Stimulated activated memory B cell treated with anti-CD40 and anti-IgM and Interleukin-4, amounts not matched to agents 10 μg/mL and 1 μg/mL and 100 μg/mL, for 72 hours (primary cell): ENCODE data around the gene ZNF74.
A peak's percentile ranks its signal among the peaks of the same experiment; 100 is the strongest.
"Not testable (repeated sequence)": the region's sequence is repeated elsewhere in the genome, so short reads cannot be mapped to it uniquely, and the experiment has no call there.

Source experiments
- ATAC-seq: fragments of 150-1000 bp; cut with Tn5 transposase; 2 replicates; pipeline ENCODE4 v1.10.0; 2021
- H3K27ac Mint-ChIP-seq: one replicate; pipeline ENCODE4 v1.8.0; 2022; ENCODE audit warnings: mild to moderate bottlenecking, mixed read lengths
- H3K27me3 Mint-ChIP-seq: one replicate; pipeline ENCODE4 v1.8.0; 2022; ENCODE audit warnings: mixed read lengths
- H3K36me3 Mint-ChIP-seq: one replicate; pipeline ENCODE4 v1.8.0; 2022; ENCODE audit warnings: mixed read lengths
- H3K4me1 Mint-ChIP-seq: one replicate; pipeline ENCODE4 v1.8.0; 2022; ENCODE audit warnings: mixed read lengths
- H3K4me3 Mint-ChIP-seq: one replicate; pipeline ENCODE4 v1.8.0; 2022; ENCODE audit warnings: mild to moderate bottlenecking, moderate library complexity, mixed read lengths
- H3K9me3 Mint-ChIP-seq: one replicate; pipeline ENCODE4 v1.8.0; 2022; ENCODE audit warnings: mixed read lengths

Gene ZNF74

DNA sequence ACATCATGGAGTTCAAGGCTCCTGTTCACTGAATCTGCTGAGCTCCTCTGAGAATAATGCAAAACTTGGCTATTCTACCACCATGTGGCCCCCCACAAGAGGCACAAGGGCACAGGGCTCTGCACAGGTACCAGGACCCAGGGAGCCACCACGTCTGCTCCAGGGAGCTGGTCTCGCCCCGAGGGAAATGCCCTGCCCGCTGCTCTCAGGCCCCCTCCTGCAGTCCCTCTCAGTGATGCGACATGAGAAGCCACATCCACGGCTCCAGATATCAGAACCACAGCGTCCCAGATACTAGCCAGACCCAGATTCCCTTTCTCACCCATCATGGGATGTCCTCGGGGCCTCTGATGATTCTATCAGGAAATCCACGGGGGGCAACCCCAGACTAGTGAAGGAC lies 27.1 kb upstream of the ZNF74 start:
- H3K4me3 Mint-ChIP-seq, ATAC-seq, H3K9me3 Mint-ChIP-seq, H3K4me1 Mint-ChIP-seq, H3K36me3 Mint-ChIP-seq, H3K27ac Mint-ChIP-seq: not testable (repeated sequence)
- H3K27me3 Mint-ChIP-seq, result peaks cover 45% of the 10 kb centered on the region

DNA sequence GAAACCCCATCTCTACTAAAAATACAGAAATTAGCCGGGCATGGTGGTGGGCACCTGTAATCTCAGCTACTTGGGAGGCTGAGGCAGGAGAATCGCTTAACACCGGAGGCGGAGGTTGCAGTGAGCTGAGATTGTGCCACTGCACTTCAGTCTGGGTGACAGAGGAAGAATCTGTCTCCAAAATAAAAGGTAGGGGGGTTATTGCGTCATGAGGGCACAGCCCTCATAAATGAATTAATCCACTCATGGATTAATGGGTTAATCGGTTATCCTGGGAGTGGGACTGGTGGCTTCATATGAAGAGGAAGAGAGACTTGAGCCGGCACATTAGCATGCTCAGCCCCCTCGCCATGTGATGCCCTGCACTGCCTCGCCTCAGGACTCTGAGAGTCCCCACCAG lies 25.1 kb upstream of the ZNF74 start:
- peaks cover 44% of the 10 kb centered on the region for H3K27me3 Mint-ChIP-seq
- H3K27ac Mint-ChIP-seq, H3K36me3 Mint-ChIP-seq, H3K9me3 Mint-ChIP-seq, ATAC-seq, H3K4me3 Mint-ChIP-seq, H3K4me1 Mint-ChIP-seq: not testable (repeated sequence)

DNA sequence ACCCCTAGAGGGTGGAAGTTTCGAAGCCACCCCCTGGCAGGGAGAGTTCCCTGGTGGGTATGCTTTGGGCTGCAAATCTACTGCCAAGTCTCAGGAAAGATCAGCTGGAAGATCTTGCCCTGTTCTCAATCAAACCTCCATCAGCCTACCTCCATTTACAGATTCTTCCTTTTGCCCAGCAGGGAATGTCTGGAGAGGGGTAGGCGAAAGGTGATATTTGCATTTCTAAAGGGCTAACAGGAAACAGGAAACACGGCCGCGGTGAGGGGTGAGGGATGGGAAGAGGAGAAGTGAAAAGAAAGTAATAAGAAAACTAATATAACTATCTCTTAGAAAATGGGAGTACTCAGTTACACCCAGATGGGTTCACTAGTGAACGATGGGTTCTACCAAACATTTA lies 22.3 kb upstream of the ZNF74 start:
- not testable (repeated sequence) for H3K4me1 Mint-ChIP-seq, ATAC-seq, H3K4me3 Mint-ChIP-seq, H3K27ac Mint-ChIP-seq, H3K9me3 Mint-ChIP-seq, H3K36me3 Mint-ChIP-seq
- H3K27me3 Mint-ChIP-seq, result peaks cover 42% of the 10 kb centered on the region

DNA sequence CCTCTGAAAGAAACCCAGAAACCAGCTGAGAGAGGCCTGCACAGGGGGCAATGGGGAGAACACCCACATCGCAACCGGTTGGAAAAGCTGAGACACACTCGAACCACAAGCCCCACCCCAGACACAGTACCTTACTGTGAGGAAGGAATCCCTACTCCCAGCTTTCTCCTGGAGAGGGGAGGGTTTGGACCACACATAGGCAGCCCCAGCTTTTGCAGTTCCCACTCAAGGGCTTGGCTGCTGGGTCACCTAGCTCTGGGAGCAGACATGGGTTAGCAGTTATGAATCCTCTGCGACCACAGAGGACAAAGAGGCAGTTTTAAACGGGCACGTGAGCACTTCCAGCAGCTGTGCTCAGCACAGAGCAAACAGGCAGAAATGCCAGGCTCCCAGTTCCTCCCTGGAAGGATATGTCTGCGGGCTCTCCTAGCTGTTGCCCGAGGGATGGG lies 21.5 kb upstream of the ZNF74 start:
- peaks cover 35% of the 10 kb centered on the region for H3K27me3 Mint-ChIP-seq
- H3K9me3 Mint-ChIP-seq, H3K4me3 Mint-ChIP-seq, H3K27ac Mint-ChIP-seq, H3K36me3 Mint-ChIP-seq, H3K4me1 Mint-ChIP-seq: not testable (repeated sequence)
- peak; percentile 34 for ATAC-seq

DNA sequence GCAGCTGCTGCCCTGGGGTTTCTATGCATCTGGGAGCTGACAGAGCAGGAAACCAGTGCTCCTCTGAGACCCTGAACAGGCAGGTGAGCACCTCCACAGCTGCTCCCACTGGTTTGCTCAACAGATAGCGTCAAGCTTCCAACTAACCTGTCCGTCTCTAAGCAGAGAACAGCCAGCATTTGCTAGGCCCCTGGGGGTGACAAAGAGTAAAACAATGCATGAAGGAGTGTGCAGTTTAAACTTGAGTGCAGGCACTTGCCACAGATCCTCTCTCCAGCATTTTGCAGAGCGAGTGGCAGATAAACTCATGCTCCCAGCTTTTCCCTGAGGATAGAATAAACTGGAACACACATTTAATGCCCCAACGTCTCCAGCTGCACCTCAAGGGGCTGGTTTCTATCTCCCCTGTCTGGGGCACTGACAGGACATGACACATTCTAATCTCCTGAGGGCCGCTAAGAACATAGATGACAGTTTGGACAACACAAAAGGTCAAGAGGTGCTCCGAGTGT lies 20.7 kb upstream of the ZNF74 start:
- peaks cover 27% of the 10 kb centered on the region for H3K27me3 Mint-ChIP-seq
- not testable (repeated sequence) for H3K27ac Mint-ChIP-seq, H3K36me3 Mint-ChIP-seq, H3K4me1 Mint-ChIP-seq, H3K4me3 Mint-ChIP-seq, H3K9me3 Mint-ChIP-seq
- peak; percentile 27 for ATAC-seq

DNA sequence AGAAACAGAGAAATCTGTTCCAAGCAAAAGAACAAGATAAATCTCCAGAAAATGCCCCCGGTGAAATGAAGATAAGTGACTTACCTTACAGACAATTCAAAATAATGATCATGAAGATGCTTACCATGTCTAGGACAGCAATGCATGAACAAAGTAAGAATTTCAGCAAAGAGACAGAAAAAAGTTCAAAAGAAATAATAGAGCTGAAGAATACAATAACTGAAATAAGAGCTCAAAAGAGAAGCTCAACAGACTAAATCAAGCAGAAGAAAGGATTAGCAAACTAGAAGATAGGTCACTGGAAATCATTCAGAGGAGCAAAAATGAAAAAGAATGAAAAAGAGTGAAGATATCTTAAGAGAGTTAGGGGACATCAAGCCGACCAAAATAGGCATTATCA lies 19.8 kb upstream of the ZNF74 start:
- H3K4me1 Mint-ChIP-seq, H3K36me3 Mint-ChIP-seq, H3K9me3 Mint-ChIP-seq, H3K4me3 Mint-ChIP-seq, ATAC-seq, H3K27ac Mint-ChIP-seq: not testable (repeated sequence)
- peaks cover 18% of the 10 kb centered on the region for H3K27me3 Mint-ChIP-seq

DNA sequence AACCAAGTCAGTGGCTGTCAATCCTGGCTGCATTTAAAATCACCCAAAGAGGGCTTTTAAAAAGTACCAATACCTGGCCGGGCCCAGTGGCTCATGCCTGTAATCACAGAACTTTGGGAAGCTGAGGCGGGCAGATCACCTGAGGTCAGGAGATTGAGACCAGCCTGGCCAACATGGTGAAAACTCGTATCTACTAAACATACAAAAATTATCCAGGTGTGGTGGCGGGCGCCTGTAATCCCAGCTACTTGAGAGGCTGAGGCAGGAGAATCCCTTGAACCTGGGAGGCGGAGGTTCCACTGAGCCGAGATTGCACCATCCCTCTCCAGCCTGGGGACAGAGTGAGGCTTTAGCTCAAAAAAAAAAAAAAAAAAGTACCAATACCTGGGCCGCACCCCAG lies 17.7 kb upstream of the ZNF74 start:
- H3K27ac Mint-ChIP-seq, H3K36me3 Mint-ChIP-seq, H3K4me3 Mint-ChIP-seq, H3K9me3 Mint-ChIP-seq, ATAC-seq, H3K4me1 Mint-ChIP-seq: not testable (repeated sequence)
- H3K27me3 Mint-ChIP-seq, result peaks cover 14% of the 10 kb centered on the region

DNA sequence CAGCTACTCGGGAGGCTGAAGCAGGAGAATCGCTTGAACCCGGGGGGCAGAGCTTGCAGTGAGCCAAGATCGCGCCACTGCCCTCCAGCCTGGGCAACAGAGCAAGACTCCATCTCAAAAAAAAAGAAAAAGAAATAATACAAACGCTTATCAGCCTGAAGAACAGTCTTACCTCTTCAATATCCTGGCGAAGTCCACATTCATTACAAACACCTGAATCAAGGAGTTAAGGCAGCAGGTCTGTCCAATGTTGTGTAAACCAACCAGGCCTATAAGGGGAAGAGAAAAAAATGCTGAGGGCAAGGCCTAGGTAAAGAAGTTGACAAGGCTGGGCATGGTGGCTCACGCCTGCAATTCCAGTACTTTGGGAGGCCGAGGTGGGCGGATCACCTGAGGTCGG lies 17.0 kb upstream of the ZNF74 start:
- not testable (repeated sequence) for ATAC-seq, H3K4me1 Mint-ChIP-seq, H3K27ac Mint-ChIP-seq, H3K4me3 Mint-ChIP-seq, H3K9me3 Mint-ChIP-seq, H3K36me3 Mint-ChIP-seq
- H3K27me3 Mint-ChIP-seq, result peaks cover 14% of the 10 kb centered on the region

DNA sequence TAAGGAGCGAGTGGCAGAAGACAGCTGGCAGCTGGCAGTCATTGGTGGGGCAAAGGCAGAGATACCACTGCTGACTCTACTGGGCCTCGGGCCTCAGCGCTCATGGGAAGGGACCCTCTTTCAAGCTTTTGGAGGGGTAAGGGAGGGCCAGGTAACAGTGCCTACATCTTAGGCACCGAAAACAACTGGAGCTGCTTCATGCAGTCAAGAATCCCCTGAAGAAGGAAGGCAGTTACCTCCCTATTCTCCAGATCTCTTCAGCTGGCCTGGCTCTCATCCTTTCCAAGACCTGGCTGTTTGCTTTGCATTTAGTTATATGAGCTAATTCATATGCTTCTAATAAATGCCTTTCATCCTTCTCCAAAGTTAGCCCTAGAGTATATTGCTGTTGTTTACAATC lies 15.8 kb upstream of the ZNF74 start:
- Mint-ChIP-seq H3K36me3 (peaks cover 5% of the 10 kb centered on the region), H3K27me3 (peaks cover 14% of the 10 kb centered on the region), H3K4me1 (no peaks in the 10 kb centered on the region), H3K9me3 (peaks cover 2% of the 10 kb centered on the region), H3K4me3 (no peak overlapping the region), H3K27ac (no peak overlapping the region)
- no peak for ATAC-seq

DNA sequence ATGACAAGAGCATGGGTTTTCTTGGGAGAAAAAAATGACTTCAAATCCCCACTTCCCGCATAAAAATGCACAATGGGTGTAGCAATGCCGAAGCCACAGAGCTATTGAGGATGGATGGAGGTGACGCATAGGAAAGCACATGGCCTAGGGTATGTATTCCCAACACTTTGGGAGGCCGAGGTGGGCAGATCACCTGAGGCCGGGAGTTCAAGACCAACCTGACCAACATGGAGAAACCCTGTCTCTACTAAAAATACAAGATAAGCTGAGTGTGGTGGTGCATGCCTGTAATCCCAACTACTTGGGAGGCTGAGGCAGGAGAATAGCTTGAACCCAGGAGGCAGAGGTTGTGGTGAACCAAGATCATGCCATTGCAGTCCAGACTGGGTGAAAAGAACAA lies 15.3 kb upstream of the ZNF74 start:
- not testable (repeated sequence) for H3K27ac Mint-ChIP-seq, H3K9me3 Mint-ChIP-seq

DNA sequence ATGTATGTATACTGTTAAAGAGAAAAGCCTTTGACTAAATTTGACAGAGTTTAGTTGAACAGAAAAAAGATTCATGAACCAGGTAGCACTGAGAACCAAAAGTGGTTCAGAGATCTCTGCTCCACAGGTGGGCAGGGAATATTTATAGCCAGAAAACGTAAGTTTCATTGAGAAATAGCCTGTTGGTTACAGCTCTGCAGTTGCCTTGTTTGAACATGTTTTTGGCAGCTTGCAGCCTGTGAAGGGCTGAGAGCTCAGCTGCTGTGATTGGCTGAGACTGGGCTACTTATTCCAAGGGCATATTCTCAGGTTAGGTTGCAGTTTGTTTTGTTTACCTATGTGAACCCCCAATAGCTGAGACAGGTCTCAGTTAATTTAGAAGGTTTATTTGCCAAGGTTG lies 13.5 kb upstream of the ZNF74 start:
- H3K27ac Mint-ChIP-seq, result no peak overlapping the region
- ATAC-seq, result no peak
- no peaks in the 10 kb centered on the region for H3K4me1 Mint-ChIP-seq
- H3K27me3 Mint-ChIP-seq, result no peaks in the 10 kb centered on the region
- H3K4me3 Mint-ChIP-seq, result no peak overlapping the region
- H3K9me3 Mint-ChIP-seq, result no peaks in the 10 kb centered on the region
- H3K36me3 Mint-ChIP-seq, result no peaks in the 10 kb centered on the region

More for the DNA sequence above, 15.3 kb upstream of the ZNF74 start:
- not testable (repeated sequence) for H3K4me1 Mint-ChIP-seq, ATAC-seq, H3K36me3 Mint-ChIP-seq, H3K27me3 Mint-ChIP-seq, H3K4me3 Mint-ChIP-seq

DNA sequence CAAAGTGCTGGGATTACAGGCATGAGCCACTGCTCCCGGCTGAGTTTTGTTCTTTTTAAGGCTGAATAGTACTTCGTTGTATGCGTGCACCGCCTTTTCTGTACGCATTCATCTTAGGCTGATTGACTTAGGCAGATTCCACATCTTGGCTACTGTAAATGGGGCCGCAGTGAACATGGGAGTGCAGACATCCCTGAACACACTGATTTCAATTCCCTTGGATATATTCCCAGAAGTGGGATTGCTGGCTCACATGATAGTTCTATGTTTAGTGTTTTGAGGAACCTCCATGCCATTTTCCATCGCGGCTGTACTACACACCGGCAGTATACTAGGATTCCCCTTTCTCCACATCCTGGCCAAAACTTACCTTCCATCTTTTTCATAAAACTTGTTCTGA lies 10.4 kb upstream of the ZNF74 start:
- no peak for ATAC-seq
- Mint-ChIP-seq H3K9me3 (no peaks in the 10 kb centered on the region), H3K36me3 (no peaks in the 10 kb centered on the region), H3K27me3 (peaks cover 12% of the 10 kb centered on the region), H3K27ac (no peak overlapping the region), H3K4me1 (no peaks in the 10 kb centered on the region), H3K4me3 (no peak overlapping the region)

DNA sequence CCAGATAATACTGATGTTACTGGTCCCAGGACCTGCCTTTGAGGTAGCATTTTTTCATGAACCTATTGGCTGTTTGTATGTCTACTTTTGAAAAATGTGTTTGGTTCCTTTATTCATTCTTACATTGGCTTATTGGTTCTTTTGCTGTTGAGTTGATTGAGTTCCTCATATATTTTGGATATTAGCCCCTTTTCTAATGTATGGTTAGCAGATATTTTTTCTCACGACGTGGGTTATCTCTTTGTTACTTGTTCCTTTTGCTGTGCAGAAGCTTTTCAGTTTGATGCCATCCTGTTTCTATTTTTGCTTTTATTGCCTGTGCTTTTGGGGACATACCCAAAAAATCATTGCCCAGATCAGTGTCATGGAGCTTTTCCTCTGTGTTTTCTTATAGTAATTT lies 9.8 kb upstream of the ZNF74 start:
- Mint-ChIP-seq H3K36me3 (no peaks in the 10 kb centered on the region), H3K27me3 (peaks cover 12% of the 10 kb centered on the region), H3K4me3 (no peak overlapping the region), H3K9me3 (peaks cover 2% of the 10 kb centered on the region), H3K4me1 (no peaks in the 10 kb centered on the region), H3K27ac (no peak overlapping the region)
- no peak for ATAC-seq

DNA sequence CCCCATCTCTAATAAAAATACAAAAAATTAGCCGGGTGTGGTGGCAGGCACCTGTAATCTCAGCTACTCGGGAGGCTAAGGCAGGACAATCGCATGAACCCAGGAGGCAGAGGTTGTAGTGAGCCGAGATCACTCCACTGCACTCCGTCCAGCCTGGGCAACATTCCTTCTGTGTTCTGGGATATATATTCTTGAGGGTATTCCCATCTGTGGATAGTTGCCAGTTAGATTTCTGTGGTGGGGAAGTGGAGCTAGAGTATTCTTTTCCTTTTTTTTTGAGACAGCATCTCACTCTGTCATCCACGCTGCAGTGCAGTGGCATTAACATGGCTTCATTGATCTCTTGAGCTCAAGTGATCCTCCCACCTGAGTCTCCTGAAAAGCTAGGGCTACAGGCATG lies 9.1 kb upstream of the ZNF74 start:
- H3K36me3 Mint-ChIP-seq, result no peaks in the 10 kb centered on the region
- H3K27me3 Mint-ChIP-seq, result peaks cover 12% of the 10 kb centered on the region
- ATAC-seq, result no peak
- peaks cover 2% of the 10 kb centered on the region for H3K9me3 Mint-ChIP-seq
- no peaks in the 10 kb centered on the region for H3K4me1 Mint-ChIP-seq
- no peak overlapping the region for H3K27ac Mint-ChIP-seq
- H3K4me3 Mint-ChIP-seq, result no peak overlapping the region

DNA sequence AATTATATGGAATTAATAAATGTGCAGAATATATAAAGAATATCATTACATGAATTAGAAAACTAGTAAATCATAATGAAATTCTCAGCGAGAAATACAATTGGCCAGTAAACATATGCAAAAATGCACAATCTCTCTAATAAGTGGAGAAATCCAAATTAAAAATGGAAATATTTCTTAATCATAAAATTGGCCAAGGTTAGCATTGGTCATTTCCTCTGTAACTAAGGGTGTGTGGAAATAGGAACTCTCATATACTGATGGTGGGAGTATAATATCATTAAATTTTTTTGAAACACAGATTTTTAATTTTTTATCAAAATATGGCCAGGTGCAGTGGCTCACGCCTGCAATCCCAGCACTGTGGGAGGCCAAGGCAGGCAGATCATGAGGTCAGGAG lies 7.6 kb upstream of the ZNF74 start:
- H3K4me1 Mint-ChIP-seq, result no peaks in the 10 kb centered on the region
- no peak overlapping the region for H3K4me3 Mint-ChIP-seq
- peaks cover 12% of the 10 kb centered on the region for H3K27me3 Mint-ChIP-seq
- no peaks in the 10 kb centered on the region for H3K36me3 Mint-ChIP-seq
- no peak for ATAC-seq
- H3K27ac Mint-ChIP-seq, result no peak overlapping the region
- H3K9me3 Mint-ChIP-seq, result peaks cover 2% of the 10 kb centered on the region

DNA sequence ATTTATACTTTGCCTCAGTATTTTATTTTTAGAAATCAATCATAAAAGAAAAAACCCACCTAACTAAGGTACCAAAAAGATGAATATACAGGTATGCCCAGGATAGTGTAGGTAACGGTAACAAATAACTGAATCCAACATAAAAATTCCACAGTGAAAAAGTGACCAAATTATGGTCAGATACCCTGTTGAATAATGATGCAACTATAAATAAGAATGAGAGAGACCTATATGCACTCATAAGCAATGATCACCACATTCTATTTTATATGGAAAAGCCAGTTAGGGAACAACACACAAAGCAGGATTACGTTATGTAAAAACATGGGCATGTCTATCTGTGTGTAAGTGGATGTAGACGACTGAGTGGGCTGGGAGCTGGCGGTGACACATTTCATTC lies 7.0 kb upstream of the ZNF74 start:
- peaks cover 2% of the 10 kb centered on the region for H3K9me3 Mint-ChIP-seq
- ATAC-seq, result no peak
- no peak overlapping the region for H3K27ac Mint-ChIP-seq
- H3K4me3 Mint-ChIP-seq, result no peak overlapping the region
- H3K27me3 Mint-ChIP-seq, result peaks cover 12% of the 10 kb centered on the region
- H3K4me1 Mint-ChIP-seq, result no peaks in the 10 kb centered on the region
- H3K36me3 Mint-ChIP-seq, result no peaks in the 10 kb centered on the region

DNA sequence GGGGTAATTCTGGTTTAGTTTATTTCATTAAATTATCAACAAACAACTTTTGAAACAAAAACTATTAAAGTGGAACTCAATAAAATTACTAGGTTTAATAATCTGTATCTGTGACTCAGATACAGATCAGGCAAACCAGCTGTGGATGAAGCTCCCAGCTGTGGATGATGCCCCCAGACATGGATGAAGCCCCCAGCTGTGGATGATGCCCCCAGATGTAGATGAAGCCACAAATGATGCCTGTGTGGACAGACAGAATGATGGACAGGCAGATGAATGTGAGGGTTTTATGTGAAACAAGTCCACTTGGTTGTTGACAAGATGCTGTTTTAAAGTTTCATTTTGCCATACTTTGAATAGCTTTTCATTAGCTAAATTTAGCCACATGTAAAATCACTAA lies 5.8 kb upstream of the ZNF74 start:
- no peak for ATAC-seq
- Mint-ChIP-seq H3K4me3 (no peak overlapping the region), H3K36me3 (no peaks in the 10 kb centered on the region), H3K4me1 (peaks cover under 1% of the 10 kb centered on the region), H3K9me3 (peaks cover 2% of the 10 kb centered on the region), H3K27me3 (peaks cover 12% of the 10 kb centered on the region), H3K27ac (no peak overlapping the region)
